HG03039 (cell line): ENCODE results near the gene SLC37A2.
A peak's percentile ranks its signal among the peaks of the same experiment; 100 is the strongest.

Source experiments
- ATAC-seq: cut with Tn5 transposase; IDR thresholded peaks from one replicate; pipeline ENCODE4 v1.9.1; 2021; ENCODE audit warnings: mild to moderate bottlenecking, moderate library complexity; ENCODE audit not compliant: unreplicated experiment

Gene SLC37A2

DNA sequence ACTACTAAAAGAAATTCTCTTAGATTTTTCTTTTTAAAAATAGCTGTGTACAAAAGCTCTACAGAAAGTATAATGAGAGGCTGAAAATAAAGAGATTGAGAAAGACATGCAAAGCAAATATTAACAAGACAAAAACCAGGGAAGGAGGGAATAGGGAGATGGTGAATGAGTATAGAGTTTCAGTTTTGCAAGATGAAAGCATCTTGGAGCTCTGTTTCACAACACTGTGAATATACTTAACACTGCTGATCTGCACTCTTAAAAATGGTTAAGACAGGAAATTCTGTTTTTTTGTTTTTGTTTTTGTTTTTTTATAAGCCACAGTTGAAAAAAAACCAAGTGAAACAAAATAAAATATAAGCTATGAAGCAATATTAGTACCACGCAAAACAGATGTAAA is 42.8 kb downstream of the SLC37A2 start:
- no peak for ATAC-seq

DNA sequence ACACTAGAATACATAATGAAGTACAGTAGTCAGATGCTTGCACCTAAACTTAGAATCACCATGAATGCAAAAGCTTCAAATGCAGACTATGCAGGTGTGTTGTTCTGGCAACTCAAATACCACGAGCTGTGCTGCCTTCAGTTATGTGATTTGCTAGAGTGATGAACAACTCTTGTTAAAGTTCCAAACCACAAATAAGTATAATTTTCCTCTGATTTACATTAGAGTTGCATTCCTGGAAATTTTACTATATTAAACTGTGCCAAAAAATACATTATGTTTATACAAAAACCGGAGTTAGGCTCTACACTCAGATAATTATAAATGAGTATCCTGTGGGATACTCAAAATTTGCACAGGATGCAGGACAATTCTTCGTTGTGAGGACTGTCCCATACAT is 45.4 kb downstream of the SLC37A2 start:
- no peak for ATAC-seq

DNA sequence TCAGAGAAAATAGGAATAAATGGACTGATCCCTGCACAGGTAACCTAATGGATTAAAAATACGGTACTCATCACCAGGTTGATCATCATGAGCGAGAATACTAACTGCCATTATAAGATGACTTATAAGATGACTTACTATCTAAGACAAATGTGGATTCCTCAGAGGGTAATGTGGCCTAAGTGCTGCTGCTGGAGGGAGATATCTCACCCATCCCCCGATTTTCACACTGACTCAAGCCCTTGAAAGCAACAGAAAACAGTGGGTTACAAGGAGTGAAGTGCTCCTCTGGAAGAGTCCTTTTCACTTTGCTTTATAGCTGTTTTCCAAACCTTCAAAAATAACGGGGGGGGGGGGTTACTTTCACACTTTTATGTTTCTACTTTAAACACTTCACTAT is 47.4 kb downstream of the SLC37A2 start:
- no peak for ATAC-seq

DNA sequence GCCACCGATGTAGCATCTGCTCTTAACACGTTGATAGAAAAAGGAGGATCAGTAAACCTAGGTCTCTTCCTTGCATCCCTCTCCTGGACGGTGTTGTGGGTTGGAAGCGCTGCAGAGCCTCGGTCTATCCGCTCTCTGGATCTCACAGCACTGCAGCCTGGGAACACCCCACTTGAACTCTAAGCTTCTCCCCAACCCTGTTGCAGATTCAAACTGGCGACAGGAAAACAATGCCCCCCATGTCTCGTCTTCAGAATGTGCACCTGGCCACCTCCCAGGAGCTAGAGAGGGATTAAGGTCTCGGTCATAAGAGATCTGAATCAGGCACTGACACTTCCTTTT is 47.9 kb downstream of the SLC37A2 start:
- ATAC-seq: no peak

DNA sequence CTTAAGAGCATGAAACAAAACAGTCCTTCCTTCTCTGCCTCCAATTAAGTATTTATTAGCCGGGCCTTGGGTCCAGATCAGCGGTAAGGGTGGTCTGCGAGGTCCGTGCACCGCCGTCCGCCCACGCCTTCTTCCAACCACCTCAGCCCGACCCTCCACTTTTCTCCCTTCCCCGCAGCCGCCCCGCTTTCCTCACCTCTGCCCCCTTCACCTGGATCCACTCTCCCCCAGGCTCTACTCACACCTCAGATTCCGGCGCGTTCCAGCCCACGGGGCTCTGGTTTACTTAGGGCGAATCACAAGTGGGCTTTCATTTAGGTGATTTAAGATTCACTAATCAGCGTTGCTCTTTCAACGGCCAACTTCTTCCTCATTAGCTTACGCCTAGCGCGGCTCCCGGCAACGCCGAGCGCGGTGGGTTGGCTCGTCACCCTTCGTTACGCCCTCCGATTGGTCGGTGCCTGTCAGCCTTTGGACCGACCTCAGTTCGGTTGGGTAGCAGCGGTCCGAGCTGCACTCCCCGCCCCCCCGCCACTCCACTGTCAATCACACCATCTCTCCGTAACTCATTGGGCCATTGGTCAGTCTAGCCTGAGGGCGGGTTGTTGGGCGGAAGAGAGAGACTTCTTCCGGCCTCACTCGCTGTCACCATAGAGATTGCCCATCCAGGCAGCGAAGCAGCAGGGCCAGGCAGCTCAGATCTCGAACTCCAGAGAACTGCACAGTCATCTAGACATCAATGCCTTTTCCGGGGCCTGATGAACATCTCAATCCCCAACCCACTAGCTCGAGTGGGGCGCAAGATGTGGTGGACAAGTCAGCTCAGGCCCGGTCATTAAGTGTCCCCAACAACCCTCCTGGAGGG is 48.5 kb downstream of the SLC37A2 start, which contains the start of gene TMEM218:
TMEM218 (minus strand) TSS at position 284 of the 865 bp plus-strand sequence. CDS start 9,385 bp downstream, outside the sequence.
- ATAC-seq: peak; percentile 98

DNA sequence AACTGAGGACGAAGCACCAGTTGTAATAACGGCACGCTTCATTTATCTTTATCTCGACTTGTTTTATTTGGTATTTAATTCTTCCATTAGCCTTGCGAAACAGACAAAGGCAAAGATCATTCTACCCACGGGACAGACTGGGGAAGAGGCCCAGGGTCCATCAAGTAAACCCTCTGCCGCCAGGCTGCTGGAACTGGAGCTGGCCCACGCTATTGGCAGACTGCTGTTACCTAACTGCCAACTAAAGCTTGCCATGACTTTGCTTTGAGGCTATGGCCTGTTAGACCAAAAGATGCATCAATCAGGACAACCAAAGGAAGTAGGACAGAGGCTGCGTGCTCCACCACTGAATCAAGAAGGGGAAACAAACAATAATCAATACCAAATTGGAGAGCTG is 49.1 kb downstream of the SLC37A2 start:
- ATAC-seq: no peak

DNA sequence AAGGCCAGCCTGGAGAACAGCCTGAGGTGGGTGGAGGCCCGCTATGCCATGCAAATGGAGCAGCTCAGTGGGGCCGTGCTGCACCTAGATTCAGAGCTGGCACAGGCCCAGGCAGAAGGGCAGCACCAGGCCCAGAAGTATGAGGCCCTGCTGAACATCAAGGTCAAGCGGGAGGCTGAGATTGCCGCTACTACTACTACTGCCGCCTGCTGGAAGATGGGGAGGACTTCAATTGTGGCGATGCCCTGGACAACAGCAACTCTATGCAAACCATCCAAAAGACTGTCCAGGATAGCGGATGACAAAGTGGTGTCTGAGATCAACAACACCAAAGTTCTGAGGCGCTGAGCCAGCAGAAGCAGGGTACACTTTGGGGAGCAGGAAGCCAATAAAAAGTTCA is 51.4 kb downstream of the SLC37A2 start:
- no peak for ATAC-seq

DNA sequence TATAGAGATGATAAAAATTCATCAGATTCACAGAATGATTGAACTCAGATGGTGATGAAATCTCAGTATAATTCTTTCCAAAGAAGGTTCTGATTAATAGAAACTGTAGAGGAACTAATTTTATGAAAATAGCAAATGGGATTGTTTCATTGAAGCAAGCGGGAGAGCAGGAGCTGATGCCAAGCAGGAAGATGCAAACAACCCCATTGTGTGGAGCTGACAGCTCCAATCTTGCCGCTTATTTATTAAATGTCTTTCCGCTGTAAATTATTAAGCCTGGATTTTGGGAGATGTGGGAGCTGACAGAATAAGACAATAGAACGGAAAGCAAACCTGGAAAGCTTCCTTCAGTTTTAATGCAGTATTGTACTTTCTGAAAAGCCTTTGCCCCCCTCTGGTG is 54.3 kb downstream of the SLC37A2 start:
- no peak for ATAC-seq

DNA sequence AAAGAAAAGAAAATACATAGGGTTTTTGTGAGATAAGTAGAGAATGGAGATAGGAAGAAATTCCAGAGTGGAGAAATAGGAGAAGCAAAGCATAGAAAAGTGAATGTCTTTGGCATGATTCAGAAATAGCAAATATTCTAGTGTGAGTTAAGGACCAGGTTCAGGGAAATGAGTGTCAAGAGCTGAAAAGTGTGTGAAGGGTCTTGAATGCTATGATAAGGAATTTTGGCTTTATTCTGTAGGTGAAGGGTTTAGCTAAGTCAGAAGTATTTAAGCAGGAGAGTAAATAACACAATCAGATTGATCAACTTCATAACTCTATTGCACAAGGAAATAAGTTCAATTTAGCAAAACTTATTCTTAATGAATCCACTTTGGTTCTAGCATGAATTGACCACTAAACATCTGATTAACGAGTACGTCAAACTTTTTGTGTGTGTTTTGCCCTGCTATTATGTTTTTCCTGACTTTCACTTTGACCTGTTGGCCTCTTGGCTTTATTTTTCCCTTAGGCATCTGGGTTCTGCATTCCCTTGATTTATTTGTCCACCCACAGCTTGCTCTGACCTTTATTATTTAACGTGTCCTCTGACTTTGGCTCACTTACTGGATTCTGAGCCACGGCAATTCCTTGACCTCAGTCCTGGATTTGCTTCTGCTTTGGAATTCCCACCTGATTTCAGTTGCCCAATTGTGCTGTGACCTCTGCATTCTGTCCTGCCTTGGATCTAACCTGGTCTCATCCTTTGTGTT is 60.3 kb downstream of the SLC37A2 start:
- ATAC-seq: no peak

DNA sequence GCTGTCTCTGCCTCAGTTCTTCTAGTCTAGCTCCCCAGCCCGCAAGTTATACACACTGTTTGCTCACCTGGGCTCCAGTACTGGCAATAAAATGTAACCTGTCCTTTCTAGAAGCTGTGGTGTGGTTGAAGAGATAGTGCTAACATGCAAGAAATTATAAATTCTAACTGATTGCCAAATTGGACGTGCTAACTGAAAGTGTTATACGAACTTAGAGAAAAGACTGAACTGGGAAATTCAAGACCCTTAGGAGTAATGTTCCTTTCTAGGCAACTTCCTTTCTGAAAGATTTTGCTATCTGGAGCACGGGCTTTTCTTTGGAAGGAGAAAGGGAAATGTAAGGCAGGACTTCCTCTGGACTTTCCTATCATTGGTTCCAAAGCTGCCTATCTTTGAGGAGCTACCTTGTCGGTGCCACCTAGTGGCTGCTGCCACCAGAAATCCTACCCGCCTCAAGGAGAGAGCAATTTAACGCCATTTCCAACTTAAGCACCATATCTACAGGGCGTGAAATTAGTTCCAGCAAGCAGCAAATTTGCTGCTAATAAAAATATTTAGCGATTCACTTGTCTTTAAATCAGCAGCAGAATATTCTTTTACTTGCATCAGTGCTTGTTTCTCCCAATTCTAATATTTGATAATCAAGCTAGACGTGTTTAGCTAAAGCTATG is 61.0 kb downstream of the SLC37A2 start:
- ATAC-seq: no peak

DNA sequence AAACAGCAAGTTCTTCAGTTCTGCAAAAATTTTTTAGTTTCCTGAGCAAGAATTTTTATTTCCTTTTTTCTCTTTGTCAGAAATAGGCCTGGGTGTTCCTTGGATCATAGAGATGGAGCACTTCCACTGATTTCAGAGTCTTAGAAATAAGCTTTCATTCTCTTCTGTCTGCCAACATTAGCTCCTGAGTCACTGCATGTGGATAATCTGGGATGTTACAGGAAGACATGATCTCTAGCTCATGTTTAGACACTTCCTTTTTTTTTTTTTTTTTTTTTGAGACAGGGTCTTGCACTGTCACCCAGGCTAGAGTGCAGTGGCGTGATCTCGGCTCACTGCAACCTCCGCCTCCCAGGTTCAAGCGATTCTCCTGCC is 61.5 kb downstream of the SLC37A2 start:
- no peak for ATAC-seq

DNA sequence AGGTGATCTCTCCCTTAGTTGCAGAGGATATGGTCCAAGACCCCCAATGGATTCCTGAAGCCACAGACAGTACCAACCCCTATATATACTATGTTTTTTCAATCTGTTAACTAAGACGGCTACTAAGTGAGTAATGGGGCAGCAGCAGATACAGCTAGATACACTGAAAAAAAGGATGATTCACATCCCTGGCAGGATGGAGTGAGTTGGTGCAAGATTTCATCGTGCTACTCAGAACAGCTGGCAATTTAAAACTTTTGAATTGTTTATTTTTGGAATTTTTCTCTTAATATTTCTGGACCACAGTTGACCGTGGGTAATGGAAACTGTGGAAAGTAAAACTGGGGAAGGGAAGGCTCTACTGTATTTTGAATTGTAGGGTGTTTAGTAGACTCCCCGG is 65.3 kb downstream of the SLC37A2 start:
- no peak for ATAC-seq

DNA sequence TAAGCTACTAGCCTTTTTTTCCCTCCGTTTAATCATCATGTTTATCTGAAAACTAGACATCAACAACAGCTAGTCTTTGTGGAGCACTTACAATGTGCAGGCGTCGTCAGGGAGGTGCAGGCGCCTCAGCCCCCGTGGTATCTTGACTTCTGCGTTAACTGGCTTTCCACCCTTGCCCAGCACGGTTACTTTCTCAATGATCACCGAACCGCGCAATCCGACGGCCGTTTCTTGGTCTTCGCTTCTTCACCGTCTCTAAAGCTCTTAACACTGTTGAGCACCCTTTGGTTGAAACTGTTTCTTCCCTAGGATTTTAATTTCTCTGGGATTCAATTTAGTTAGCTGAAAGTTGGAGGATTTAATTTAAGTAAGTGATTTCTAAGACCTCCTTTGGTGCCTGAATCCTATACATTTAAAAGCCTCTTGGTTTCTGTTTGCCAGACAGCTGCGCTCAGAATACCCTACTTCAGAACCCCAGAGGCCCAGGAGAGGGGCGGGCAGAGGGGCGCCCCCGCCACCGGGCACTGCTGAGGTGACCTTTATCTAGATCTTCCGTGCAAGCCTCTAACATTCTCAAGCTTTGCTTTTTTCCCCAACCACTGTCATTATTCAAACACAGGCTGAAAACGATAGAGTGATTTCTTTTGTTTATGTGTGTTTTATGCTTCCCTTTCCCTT is 66.3 kb downstream of the SLC37A2 start:
- no peak for ATAC-seq

DNA sequence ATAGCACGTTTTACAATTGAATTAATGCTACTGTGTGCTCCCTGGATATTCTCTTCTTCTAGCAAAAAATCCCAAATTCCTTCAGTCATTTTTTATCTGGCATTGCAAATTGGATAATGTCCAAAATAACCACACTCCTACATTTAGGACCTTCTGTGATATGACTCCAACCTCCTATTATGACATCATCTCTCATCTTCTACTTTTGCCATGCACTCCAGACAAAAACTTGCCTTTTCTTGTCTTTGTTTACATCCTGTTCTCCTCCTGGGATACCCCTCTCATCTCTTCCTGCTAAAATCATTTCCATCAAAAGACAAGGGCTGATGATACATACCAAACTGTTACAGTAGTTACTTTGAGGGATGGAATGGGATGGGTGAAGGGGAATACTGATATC is 69.0 kb downstream of the SLC37A2 start:
- ATAC-seq: no peak

DNA sequence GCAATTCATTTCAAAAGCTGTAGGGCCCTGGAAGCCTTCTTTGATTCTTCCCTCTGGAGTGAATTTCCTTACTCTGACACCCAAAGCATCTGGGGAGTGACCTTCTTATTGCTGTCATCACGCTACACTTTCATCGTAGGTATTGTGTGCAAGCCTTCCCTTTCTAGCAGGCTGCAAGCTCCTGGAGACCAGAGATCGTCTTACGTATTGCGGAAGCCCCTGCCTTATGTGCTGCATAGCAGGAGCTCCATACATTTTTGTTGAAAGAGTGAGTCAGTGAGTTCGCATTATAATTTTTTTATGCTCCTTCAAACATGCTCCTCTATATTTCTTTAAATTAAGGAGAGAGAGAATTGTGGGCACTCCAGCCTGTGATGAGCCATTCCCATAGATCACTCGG is 69.5 kb downstream of the SLC37A2 start:
- ATAC-seq: no peak

DNA sequence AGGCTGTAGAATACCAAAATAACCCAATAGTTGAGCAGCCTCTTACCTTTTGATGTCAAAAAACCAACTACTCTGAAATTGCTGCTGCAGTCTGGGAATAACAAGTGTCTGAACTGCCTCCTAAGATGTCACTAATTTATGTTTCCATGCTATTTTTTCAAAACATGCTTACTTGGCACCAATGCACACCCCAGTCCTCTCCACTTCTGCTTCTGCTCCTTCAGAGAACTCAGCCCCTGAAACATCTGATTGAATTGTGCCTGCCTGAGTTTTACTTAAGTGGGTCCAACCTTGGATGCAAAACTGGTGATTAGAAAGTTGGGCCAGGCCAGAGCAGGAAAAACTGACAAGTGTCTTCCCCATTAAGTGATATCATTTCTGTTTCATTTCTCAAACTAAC is 72.9 kb downstream of the SLC37A2 start:
- no peak for ATAC-seq

DNA sequence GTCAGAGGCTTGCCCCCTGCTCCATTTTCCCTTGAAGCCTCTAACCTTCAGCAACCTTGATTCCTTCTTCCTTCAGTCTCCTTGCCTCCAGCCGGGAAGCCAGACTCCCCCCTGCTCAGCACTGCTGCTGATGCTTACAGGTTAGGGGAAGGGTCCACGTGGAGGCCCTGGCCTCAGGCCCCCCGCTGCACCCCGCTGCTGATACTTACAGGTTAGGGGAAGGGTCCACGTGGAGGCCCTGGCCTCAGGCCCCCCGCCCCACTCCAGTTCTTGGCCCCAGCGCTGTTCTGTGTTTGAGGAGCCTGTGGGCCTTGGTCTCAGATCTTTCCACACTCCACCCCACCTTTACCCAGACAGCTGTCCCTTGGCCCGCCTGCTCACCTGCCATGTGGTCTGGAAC is 75.9 kb downstream of the SLC37A2 start:
- ATAC-seq: no peak

DNA sequence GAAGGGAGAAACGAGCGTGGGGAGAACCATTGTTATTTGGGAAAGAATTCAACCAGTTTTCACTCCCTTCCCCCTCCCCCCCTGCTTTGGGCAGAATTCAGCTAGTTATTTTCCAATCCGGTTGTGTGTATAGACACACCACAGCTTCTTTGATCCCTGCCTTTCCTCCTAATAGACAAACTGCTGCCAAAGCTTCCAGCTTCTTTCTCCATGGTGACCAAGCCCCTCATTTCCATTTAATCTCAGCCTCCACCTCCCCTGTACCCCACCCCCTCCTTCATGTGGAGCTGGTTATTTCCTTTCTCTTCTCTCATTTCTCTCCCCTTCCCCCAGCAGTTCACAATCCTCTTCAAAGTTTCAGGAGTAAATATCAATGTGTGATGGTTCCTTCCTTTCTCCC is 76.7 kb downstream of the SLC37A2 start:
- ATAC-seq: no peak
